ENCODE results near the gene GLG1.

Gene GLG1

GRCh38 chr16:74461826-74462225 is 145.1 kb downstream of the GLG1 start:
- no peak overlapping the region for H3K27ac ChIP-seq
- no peak for TF ChIP-seq CTCF (conservative IDR thresholded peaks at IDR 0.05)

GRCh38 chr16:74460542-74460941 is 146.4 kb downstream of the GLG1 start:
- H3K27ac ChIP-seq = no peak overlapping the region
- no peak for TF ChIP-seq CTCF (conservative IDR thresholded peaks at IDR 0.05)

- H3K27ac ChIP-seq = no peak overlapping the region
- no peak for TF ChIP-seq CTCF (conservative IDR thresholded peaks at IDR 0.05)
Measured at GRCh38 chr16:74456290-74456625, 150.7 kb downstream of the GLG1 start.

- TF ChIP-seq CTCF (conservative IDR thresholded peaks at IDR 0.05) = no peak
- no peak overlapping the region for H3K27ac ChIP-seq
Measured at GRCh38 chr16:74455619-74456289, 151.2 kb downstream of the GLG1 start.

- H3K27ac ChIP-seq = no peak overlapping the region
- TF ChIP-seq CTCF (conservative IDR thresholded peaks at IDR 0.05) = no peak
Measured at GRCh38 chr16:74455213-74455612, 151.7 kb downstream of the GLG1 start.

GRCh38 chr16:74451951-74452758 is 154.8 kb downstream of the GLG1 start:
- H3K27ac ChIP-seq = no peak overlapping the region
- no peak for TF ChIP-seq CTCF (conservative IDR thresholded peaks at IDR 0.05)

- TF ChIP-seq CTCF (conservative IDR thresholded peaks at IDR 0.05) = no peak
- H3K27ac ChIP-seq = no peak overlapping the region
Measured at GRCh38 chr16:74450967-74451760, 155.8 kb downstream of the GLG1 start.
